ENCODE measurements around the gene GRIA4.

The GRIA4 gene

GRCh38 chr11:105829084-105829483 is 219.2 kb downstream of the GRIA4 start:
- no peaks in the 10 kb centered on the region for H3K4me1 ChIP-seq (ENCODE audit: insufficient read depth, low read length)
- H2AFZ ChIP-seq (ENCODE audit: low read depth, low read length), result no peak overlapping the region
- H3K4me3 ChIP-seq (ENCODE audit: low read length), result no peak overlapping the region
- no peaks in the 10 kb centered on the region for H3K9me3 ChIP-seq (ENCODE audit: low read length)
- H3K36me3 ChIP-seq (ENCODE audit: insufficient read depth, low read length), result no peaks in the 10 kb centered on the region
- no peaks in the 10 kb centered on the region for H3K27me3 ChIP-seq (ENCODE audit: insufficient read depth, low read length)

- no peak overlapping the region for H2AFZ ChIP-seq (ENCODE audit: low read depth, low read length)
- H3K27me3 ChIP-seq (ENCODE audit: insufficient read depth, low read length), result no peaks in the 10 kb centered on the region
- H3K36me3 ChIP-seq (ENCODE audit: insufficient read depth, low read length), result no peaks in the 10 kb centered on the region
- H3K9me3 ChIP-seq (ENCODE audit: low read length), result no peaks in the 10 kb centered on the region
- no peak overlapping the region for H3K4me3 ChIP-seq (ENCODE audit: low read length)
- H3K4me1 ChIP-seq (ENCODE audit: insufficient read depth, low read length), result no peaks in the 10 kb centered on the region
These were observed 224.6 kb downstream of the GRIA4 start for GRCh38 chr11:105834461-105834860.

GRCh38 chr11:105838668-105839384 is 229.0 kb downstream of the GRIA4 start:
- Histone ChIP-seq H3K9me3 (ENCODE audit: low read length) (no peaks in the 10 kb centered on the region), H3K36me3 (ENCODE audit: insufficient read depth, low read length) (no peaks in the 10 kb centered on the region), H2AFZ (ENCODE audit: low read depth, low read length) (no peak overlapping the region), H3K4me1 (ENCODE audit: insufficient read depth, low read length) (no peaks in the 10 kb centered on the region), H3K4me3 (ENCODE audit: low read length) (no peak overlapping the region), H3K27me3 (ENCODE audit: insufficient read depth, low read length) (no peaks in the 10 kb centered on the region)

- Histone ChIP-seq H2AFZ (ENCODE audit: low read depth, low read length) (no peak overlapping the region), H3K4me3 (ENCODE audit: low read length) (no peak overlapping the region), H3K36me3 (ENCODE audit: insufficient read depth, low read length) (no peaks in the 10 kb centered on the region), H3K27me3 (ENCODE audit: insufficient read depth, low read length) (no peaks in the 10 kb centered on the region), H3K9me3 (ENCODE audit: low read length) (peaks cover 2% of the 10 kb centered on the region), H3K4me1 (ENCODE audit: insufficient read depth, low read length) (no peaks in the 10 kb centered on the region)
These were observed 230.5 kb downstream of the GRIA4 start for GRCh38 chr11:105840391-105840790.

- no peaks in the 10 kb centered on the region for H3K4me1 ChIP-seq (ENCODE audit: insufficient read depth, low read length)
- H3K36me3 ChIP-seq (ENCODE audit: insufficient read depth, low read length), result no peaks in the 10 kb centered on the region
- H2AFZ ChIP-seq (ENCODE audit: low read depth, low read length), result no peak overlapping the region
- no peaks in the 10 kb centered on the region for H3K9me3 ChIP-seq (ENCODE audit: low read length)
- H3K4me3 ChIP-seq (ENCODE audit: low read length), result no peak overlapping the region
- no peaks in the 10 kb centered on the region for H3K27me3 ChIP-seq (ENCODE audit: insufficient read depth, low read length)
These were observed 242.5 kb downstream of the GRIA4 start for GRCh38 chr11:105852403-105852802.

GRCh38 chr11:105854269-105854668 is 244.4 kb downstream of the GRIA4 start:
- no peak overlapping the region for H2AFZ ChIP-seq (ENCODE audit: low read depth, low read length)
- H3K27me3 ChIP-seq (ENCODE audit: insufficient read depth, low read length), result no peaks in the 10 kb centered on the region
- H3K36me3 ChIP-seq (ENCODE audit: insufficient read depth, low read length), result no peaks in the 10 kb centered on the region
- no peaks in the 10 kb centered on the region for H3K9me3 ChIP-seq (ENCODE audit: low read length)
- H3K4me3 ChIP-seq (ENCODE audit: low read length), result no peak overlapping the region
- no peaks in the 10 kb centered on the region for H3K4me1 ChIP-seq (ENCODE audit: insufficient read depth, low read length)

GRCh38 chr11:105856954-105857353 is 247.1 kb downstream of the GRIA4 start:
- H3K4me3 ChIP-seq (ENCODE audit: low read length), result no peak overlapping the region
- H3K9me3 ChIP-seq (ENCODE audit: low read length), result no peaks in the 10 kb centered on the region
- H3K4me1 ChIP-seq (ENCODE audit: insufficient read depth, low read length), result no peaks in the 10 kb centered on the region
- no peak overlapping the region for H2AFZ ChIP-seq (ENCODE audit: low read depth, low read length)
- no peaks in the 10 kb centered on the region for H3K36me3 ChIP-seq (ENCODE audit: insufficient read depth, low read length)
- no peaks in the 10 kb centered on the region for H3K27me3 ChIP-seq (ENCODE audit: insufficient read depth, low read length)

GRCh38 chr11:105857728-105858127 is 247.9 kb downstream of the GRIA4 start:
- Histone ChIP-seq H3K27me3 (ENCODE audit: insufficient read depth, low read length) (no peaks in the 10 kb centered on the region), H2AFZ (ENCODE audit: low read depth, low read length) (no peak overlapping the region), H3K4me1 (ENCODE audit: insufficient read depth, low read length) (no peaks in the 10 kb centered on the region), H3K36me3 (ENCODE audit: insufficient read depth, low read length) (no peaks in the 10 kb centered on the region), H3K4me3 (ENCODE audit: low read length) (no peak overlapping the region), H3K9me3 (ENCODE audit: low read length) (no peaks in the 10 kb centered on the region)

GRCh38 chr11:105858841-105859240 is 249.0 kb downstream of the GRIA4 start:
- H3K27me3 ChIP-seq (ENCODE audit: insufficient read depth, low read length), result no peaks in the 10 kb centered on the region
- H3K4me3 ChIP-seq (ENCODE audit: low read length), result no peak overlapping the region
- no peaks in the 10 kb centered on the region for H3K4me1 ChIP-seq (ENCODE audit: insufficient read depth, low read length)
- H3K36me3 ChIP-seq (ENCODE audit: insufficient read depth, low read length), result no peaks in the 10 kb centered on the region
- no peaks in the 10 kb centered on the region for H3K9me3 ChIP-seq (ENCODE audit: low read length)
- H2AFZ ChIP-seq (ENCODE audit: low read depth, low read length), result no peak overlapping the region

GRCh38 chr11:105860105-105860504 is 250.2 kb downstream of the GRIA4 start:
- H3K9me3 ChIP-seq (ENCODE audit: low read length), result no peaks in the 10 kb centered on the region
- H3K4me3 ChIP-seq (ENCODE audit: low read length), result no peak overlapping the region
- no peaks in the 10 kb centered on the region for H3K4me1 ChIP-seq (ENCODE audit: insufficient read depth, low read length)
- H3K27me3 ChIP-seq (ENCODE audit: insufficient read depth, low read length), result no peaks in the 10 kb centered on the region
- no peak overlapping the region for H2AFZ ChIP-seq (ENCODE audit: low read depth, low read length)
- no peaks in the 10 kb centered on the region for H3K36me3 ChIP-seq (ENCODE audit: insufficient read depth, low read length)

GRCh38 chr11:105861225-105861624 is 251.4 kb downstream of the GRIA4 start:
- Histone ChIP-seq H2AFZ (ENCODE audit: low read depth, low read length) (no peak overlapping the region), H3K36me3 (ENCODE audit: insufficient read depth, low read length) (no peaks in the 10 kb centered on the region), H3K27me3 (ENCODE audit: insufficient read depth, low read length) (no peaks in the 10 kb centered on the region), H3K4me1 (ENCODE audit: insufficient read depth, low read length) (no peaks in the 10 kb centered on the region), H3K9me3 (ENCODE audit: low read length) (no peaks in the 10 kb centered on the region), H3K4me3 (ENCODE audit: low read length) (no peak overlapping the region)

- Histone ChIP-seq H3K4me1 (ENCODE audit: insufficient read depth, low read length) (no peaks in the 10 kb centered on the region), H2AFZ (ENCODE audit: low read depth, low read length) (no peak overlapping the region), H3K4me3 (ENCODE audit: low read length) (no peak overlapping the region)
These were observed 253.0 kb downstream of the GRIA4 start for GRCh38 chr11:105862736-105863367.

GRCh38 chr11:105863523-105863922 is 253.7 kb downstream of the GRIA4 start:
- H3K4me3 ChIP-seq (ENCODE audit: low read length), result no peak overlapping the region
- H3K4me1 ChIP-seq (ENCODE audit: insufficient read depth, low read length), result no peaks in the 10 kb centered on the region
- no peaks in the 10 kb centered on the region for H3K9me3 ChIP-seq (ENCODE audit: low read length)
- H2AFZ ChIP-seq (ENCODE audit: low read depth, low read length), result no peak overlapping the region
- H3K36me3 ChIP-seq (ENCODE audit: insufficient read depth, low read length), result no peaks in the 10 kb centered on the region
- no peaks in the 10 kb centered on the region for H3K27me3 ChIP-seq (ENCODE audit: insufficient read depth, low read length)

More at GRCh38 chr11:105862736-105863367, 253.0 kb downstream of the GRIA4 start:
- no peaks in the 10 kb centered on the region for H3K9me3 ChIP-seq (ENCODE audit: low read length)
- no peaks in the 10 kb centered on the region for H3K36me3 ChIP-seq (ENCODE audit: insufficient read depth, low read length)
- no peaks in the 10 kb centered on the region for H3K27me3 ChIP-seq (ENCODE audit: insufficient read depth, low read length)

- peaks cover 7% of the 10 kb centered on the region for H3K4me1 ChIP-seq (ENCODE audit: insufficient read depth, low read length)
- no peaks in the 10 kb centered on the region for H3K9me3 ChIP-seq (ENCODE audit: low read length)
- no peak overlapping the region for H2AFZ ChIP-seq (ENCODE audit: low read depth, low read length)
- no peaks in the 10 kb centered on the region for H3K36me3 ChIP-seq (ENCODE audit: insufficient read depth, low read length)
- H3K4me3 ChIP-seq (ENCODE audit: low read length), result no peak overlapping the region
- no peaks in the 10 kb centered on the region for H3K27me3 ChIP-seq (ENCODE audit: insufficient read depth, low read length)
These were observed 257.9 kb downstream of the GRIA4 start for GRCh38 chr11:105867742-105868141.
